ENCODE results near the gene BDH1.
"Not testable (repeated sequence)": the region's sequence is repeated elsewhere in the genome, so short reads cannot be mapped to it uniquely, and the experiment has no call there.

Gene BDH1

GRCh38 chr3:197590313-197590962, 34.7 kb upstream of the BDH1 start:
- POLR2A ChIA-PET = no interaction called here
- H3K4me3 ChIP-seq (ENCODE audit: low read depth, low read length) = no peak overlapping the region
- no peak for TF ChIP-seq CTCF (IDR thresholded peaks at IDR 0.05; ENCODE audit: insufficient read depth, low read length, missing control alignments)
- no peak for DNase-seq (ENCODE audit: low read depth, low spot score)
- CTCF ChIA-PET = interaction anchor here (1.4 to 9.6 kb wide), 2 partner anchors 9 to 22 kb away, joined by 3 to 92 read pairs; no protein-coding TSS in a partner anchor

GRCh38 chr3:197589545-197589944, 33.8 kb upstream of the BDH1 start:
- CTCF ChIA-PET = interaction anchor here (9.6 kb wide), 1 partner anchor 10 kb away, joined by 92 read pairs; no protein-coding TSS in a partner anchor
- POLR2A ChIA-PET = no interaction called here
- TF ChIP-seq CTCF (IDR thresholded peaks at IDR 0.05; ENCODE audit: insufficient read depth, low read length, missing control alignments) = no peak
- no peak overlapping the region for H3K4me3 ChIP-seq (ENCODE audit: low read depth, low read length)
- no peak for DNase-seq (ENCODE audit: low read depth, low spot score)

GRCh38 chr3:197586768-197587167, 31.0 kb upstream of the BDH1 start:
- H3K4me3 ChIP-seq (ENCODE audit: low read depth, low read length); POLR2A ChIA-PET; DNase-seq (ENCODE audit: low read depth, low spot score): not testable (repeated sequence)
- CTCF ChIA-PET = interaction anchor here (9.6 kb wide), 1 partner anchor 12 kb away, joined by 92 read pairs; no protein-coding TSS in a partner anchor

- no peak overlapping the region for H3K4me3 ChIP-seq (ENCODE audit: low read depth, low read length)
- no peak for DNase-seq (ENCODE audit: low read depth, low spot score)
- POLR2A ChIA-PET = no interaction called here
- no peak for TF ChIP-seq CTCF (IDR thresholded peaks at IDR 0.05; ENCODE audit: insufficient read depth, low read length, missing control alignments)
- CTCF ChIA-PET = interaction anchor here (9.6 kb wide), 1 partner anchor 13 kb away, joined by 92 read pairs; no protein-coding TSS in a partner anchor
These were observed 30.4 kb upstream of the BDH1 start for GRCh38 chr3:197586181-197586580.

- no peak for DNase-seq (ENCODE audit: low read depth, low spot score)
- H3K4me3 ChIP-seq (ENCODE audit: low read depth, low read length) = no peak overlapping the region
- POLR2A ChIA-PET = no interaction called here
- CTCF ChIA-PET = interaction anchor here (9.6 kb wide), 1 partner anchor 14 kb away, joined by 92 read pairs; no protein-coding TSS in a partner anchor
- TF ChIP-seq CTCF (IDR thresholded peaks at IDR 0.05; ENCODE audit: insufficient read depth, low read length, missing control alignments) = no peak
These were observed 29.0 kb upstream of the BDH1 start for GRCh38 chr3:197584733-197585132.

- DNase-seq (ENCODE audit: low read depth, low spot score) = no peak
- H3K4me3 ChIP-seq (ENCODE audit: low read depth, low read length) = no peak overlapping the region
- POLR2A ChIA-PET = no interaction called here
- no peak for TF ChIP-seq CTCF (IDR thresholded peaks at IDR 0.05; ENCODE audit: insufficient read depth, low read length, missing control alignments)
- CTCF ChIA-PET = interaction anchor here (9.6 kb wide), 1 partner anchor 16 kb away, joined by 92 read pairs; no protein-coding TSS in a partner anchor
These were observed 27.6 kb upstream of the BDH1 start for GRCh38 chr3:197583371-197583770.

- H3K4me3 ChIP-seq (ENCODE audit: low read depth, low read length) = no peak overlapping the region
- POLR2A ChIA-PET = no interaction called here
These were observed 24.5 kb upstream of the BDH1 start for GRCh38 chr3:197580253-197580691.

More at GRCh38 chr3:197580253-197580691, 24.5 kb upstream of the BDH1 start:
- CTCF ChIA-PET = interaction anchor here (2.1 kb wide), 1 partner anchor 18 kb away, joined by 10 read pairs; no protein-coding TSS in a partner anchor
- no peak for DNase-seq (ENCODE audit: low read depth, low spot score)
- TF ChIP-seq CTCF (IDR thresholded peaks at IDR 0.05; ENCODE audit: insufficient read depth, low read length, missing control alignments) = no peak
